Measurements from ENCODE around the gene MX1.

The MX1 gene

GRCh38 chr21:41477641-41478318, 51.7 kb downstream of the MX1 start:
- no peak for TF ChIP-seq CTCF (IDR thresholded peaks at IDR 0.05)
- no peak overlapping the region for H3K27ac ChIP-seq
- no peak overlapping the region for H3K4me3 ChIP-seq
- no peak for DNase-seq (ENCODE audit: low spot score)

- no peak for DNase-seq (ENCODE audit: low spot score)
- no peak overlapping the region for H3K27ac ChIP-seq
These were observed 52.5 kb downstream of the MX1 start for GRCh38 chr21:41478319-41479177.

GRCh38 chr21:41479686-41480085, 53.6 kb downstream of the MX1 start:
- Histone ChIP-seq H3K4me3 (no peak overlapping the region), H3K27ac (no peak overlapping the region)
- DNase-seq (ENCODE audit: low spot score): no peak
- TF ChIP-seq CTCF (IDR thresholded peaks at IDR 0.05): no peak

More at GRCh38 chr21:41478319-41479177, 52.5 kb downstream of the MX1 start:
- no peak for TF ChIP-seq CTCF (IDR thresholded peaks at IDR 0.05)
- H3K4me3 ChIP-seq: no peak overlapping the region

- TF ChIP-seq CTCF (IDR thresholded peaks at IDR 0.05): no peak
- no peak for DNase-seq (ENCODE audit: low spot score)
- Histone ChIP-seq H3K27ac (no peak overlapping the region), H3K4me3 (no peak overlapping the region)
These were observed 54.1 kb downstream of the MX1 start for GRCh38 chr21:41480086-41480690.

- TF ChIP-seq CTCF (IDR thresholded peaks at IDR 0.05): no peak
- DNase-seq (ENCODE audit: low spot score): no peak
- H3K4me3 ChIP-seq: no peak overlapping the region
- no peak overlapping the region for H3K27ac ChIP-seq
These were observed 55.2 kb downstream of the MX1 start for GRCh38 chr21:41481191-41481590.

GRCh38 chr21:41482301-41482700, 56.3 kb downstream of the MX1 start:
- TF ChIP-seq CTCF (IDR thresholded peaks at IDR 0.05): no peak
- DNase-seq (ENCODE audit: low spot score): no peak
- Histone ChIP-seq H3K4me3 (no peak overlapping the region), H3K27ac (no peak overlapping the region)

Data from coronary artery (tissue), 2 donors.